Measurements from ENCODE around the gene ZNF785. TPM values are rescaled to one million over a fixed set of nuclear protein-coding genes. Genes with fewer than 3 reads are reported as not detected.

ZNF785 gene
- total and polyA plus RNA-seq, 2 of the 13 experiments (the other 11 are each of a cell fraction or from before 2014, with no cell fraction given) = 0.01 TPM; not detected in 1

- TF ChIP-seq TARDBP (CRISPR knock-in tag; IDR thresholded peaks at IDR 0.05) (peak; percentile 85; the same call in 1 of the 2 replicates), JUN (CRISPR knock-in tag; IDR thresholded peaks at IDR 0.05) (no peak), MED1 (CRISPR knock-in tag; IDR thresholded peaks at IDR 0.05) (peak; percentile 49), NRL (CRISPR knock-in tag; IDR thresholded peaks at IDR 0.05; ENCODE audit: borderline replicate concordance) (peak; percentile 69), MAFG (CRISPR knock-in tag; IDR thresholded peaks at IDR 0.05) (no peak), ZBTB46 (CRISPR knock-in tag; IDR thresholded peaks at IDR 0.05; ENCODE audit: borderline replicate concordance) (no peak), MATR3 (CRISPR knock-in tag; IDR thresholded peaks at IDR 0.05) (no peak), ZMAT3 (CRISPR knock-in tag; conservative IDR thresholded peaks at IDR 0.05) (no peak; the same call in 1 of the 2 replicates), ZKSCAN1 (IDR thresholded peaks at IDR 0.05; ENCODE audit: low read length) (no peak), ZNF672 (CRISPR knock-in tag; IDR thresholded peaks at IDR 0.05) (no peak), TP53 (CRISPR knock-in tag; conservative IDR thresholded peaks at IDR 0.05) (no peak), ERF (CRISPR knock-in tag; IDR thresholded peaks at IDR 0.05) (peak; percentile 24; the same call in 1 of the 2 replicates), SRSF1 (optimal IDR thresholded peaks at IDR 0.05; ENCODE audit: low read depth, low read length) (peak; percentile 20), POGZ (CRISPR knock-in tag; IDR thresholded peaks at IDR 0.05) (no peak; the same call in 1 of the 2 replicates), NR2C2 (CRISPR knock-in tag; IDR thresholded peaks at IDR 0.05; ENCODE audit: borderline replicate concordance) (peak; percentile 96), MTA3 (CRISPR knock-in tag; IDR thresholded peaks at IDR 0.05) (no peak), REXO4 (CRISPR knock-in tag; IDR thresholded peaks at IDR 0.05; ENCODE audit: borderline replicate concordance) (no peak), MXD3 (CRISPR knock-in tag; IDR thresholded peaks at IDR 0.05) (0 out of 2 replicates have a peak, but pooled peaks have one; percentile 20), ZNF17 (CRISPR knock-in tag; IDR thresholded peaks at IDR 0.05) (no peak), DBP (CRISPR knock-in tag; IDR thresholded peaks at IDR 0.05; ENCODE audit: not compliant biosample characterization) (peak; percentile 17), YY1 (IDR thresholded peaks at IDR 0.05; ENCODE audit: insufficient read depth, insufficient replicate concordance, low read depth, low read length) (peak; percentile 96), ATF5 (CRISPR knock-in tag; IDR thresholded peaks at IDR 0.05; ENCODE audit: low read depth) (no peak), ZC3H4 (CRISPR knock-in tag; IDR thresholded peaks at IDR 0.05; ENCODE audit: borderline replicate concordance) (no peak), KAT8 (CRISPR knock-in tag; IDR thresholded peaks at IDR 0.05) (peak; percentile 85), SMAD9 (CRISPR knock-in tag; IDR thresholded peaks at IDR 0.05) (no peak; the same call in 1 of the 2 replicates), GMEB2 (CRISPR knock-in tag; IDR thresholded peaks at IDR 0.05; ENCODE audit: low read depth) (peak; percentile 68)
These were observed 13.8 kb downstream of the ZNF785 start, which contains the start of gene ZNF688 (continued) for GRCh38 chr16:30571445-30572322.
